GM12801 (cell line): ENCODE results near the gene MRPL42.

Experiments used
- TF ChIP-seq, protein P1 (sequence below): IDR thresholded peaks from one replicate; pipeline ENCODE4 v1.5.1; 2011; ENCODE audit warnings: control low read depth; ENCODE audit not compliant: insufficient read length; ENCODE audit errors: extremely low read depth

The MRPL42 gene

GRCh38 chr12:93451423-93452158 is 15.7 kb upstream of the MRPL42 start:
- TF ChIP-seq, protein P1, sequence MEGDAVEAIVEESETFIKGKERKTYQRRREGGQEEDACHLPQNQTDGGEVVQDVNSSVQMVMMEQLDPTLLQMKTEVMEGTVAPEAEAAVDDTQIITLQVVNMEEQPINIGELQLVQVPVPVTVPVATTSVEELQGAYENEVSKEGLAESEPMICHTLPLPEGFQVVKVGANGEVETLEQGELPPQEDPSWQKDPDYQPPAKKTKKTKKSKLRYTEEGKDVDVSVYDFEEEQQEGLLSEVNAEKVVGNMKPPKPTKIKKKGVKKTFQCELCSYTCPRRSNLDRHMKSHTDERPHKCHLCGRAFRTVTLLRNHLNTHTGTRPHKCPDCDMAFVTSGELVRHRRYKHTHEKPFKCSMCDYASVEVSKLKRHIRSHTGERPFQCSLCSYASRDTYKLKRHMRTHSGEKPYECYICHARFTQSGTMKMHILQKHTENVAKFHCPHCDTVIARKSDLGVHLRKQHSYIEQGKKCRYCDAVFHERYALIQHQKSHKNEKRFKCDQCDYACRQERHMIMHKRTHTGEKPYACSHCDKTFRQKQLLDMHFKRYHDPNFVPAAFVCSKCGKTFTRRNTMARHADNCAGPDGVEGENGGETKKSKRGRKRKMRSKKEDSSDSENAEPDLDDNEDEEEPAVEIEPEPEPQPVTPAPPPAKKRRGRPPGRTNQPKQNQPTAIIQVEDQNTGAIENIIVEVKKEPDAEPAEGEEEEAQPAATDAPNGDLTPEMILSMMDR = no peak

DNA sequence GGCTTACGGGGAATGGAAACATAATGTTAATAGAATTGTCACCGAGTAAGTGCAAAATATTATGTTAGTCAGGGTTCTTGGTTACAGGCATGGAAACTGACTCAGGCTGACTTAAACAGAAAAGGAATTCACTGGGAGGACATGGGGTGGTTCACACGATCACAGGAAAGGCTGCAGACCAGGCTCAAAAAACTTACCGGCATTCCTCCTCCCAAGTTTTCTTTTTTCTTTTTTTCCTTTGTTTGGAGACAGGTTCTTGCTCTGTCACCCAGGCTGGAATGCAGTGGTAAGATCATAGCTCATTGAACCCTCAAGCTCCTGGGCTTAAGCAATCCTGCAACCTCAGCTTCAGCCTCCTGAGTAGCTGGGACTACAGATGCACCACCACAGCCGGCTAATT is 13.7 kb upstream of the MRPL42 start:
- TF ChIP-seq, protein P1 = no peak

DNA sequence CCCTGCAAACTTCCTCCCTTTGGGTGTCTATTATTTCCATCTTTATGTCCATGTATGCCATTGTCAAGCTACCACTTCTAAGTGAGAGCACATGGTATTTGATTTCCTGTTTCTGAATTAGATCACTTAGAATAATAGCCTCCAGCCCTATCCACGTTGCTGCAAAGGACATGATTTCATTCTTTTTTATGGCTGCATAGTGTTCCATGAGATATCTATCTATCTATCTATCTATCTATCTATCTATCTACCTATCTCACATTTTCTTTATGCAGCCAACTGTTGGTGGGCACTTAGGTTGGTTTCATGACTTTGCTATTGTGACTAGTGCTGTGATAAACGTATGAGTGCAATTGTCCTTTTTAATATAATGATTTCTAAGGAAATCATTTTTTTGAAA is 11.2 kb upstream of the MRPL42 start:
- TF ChIP-seq, protein P1 = no peak

DNA sequence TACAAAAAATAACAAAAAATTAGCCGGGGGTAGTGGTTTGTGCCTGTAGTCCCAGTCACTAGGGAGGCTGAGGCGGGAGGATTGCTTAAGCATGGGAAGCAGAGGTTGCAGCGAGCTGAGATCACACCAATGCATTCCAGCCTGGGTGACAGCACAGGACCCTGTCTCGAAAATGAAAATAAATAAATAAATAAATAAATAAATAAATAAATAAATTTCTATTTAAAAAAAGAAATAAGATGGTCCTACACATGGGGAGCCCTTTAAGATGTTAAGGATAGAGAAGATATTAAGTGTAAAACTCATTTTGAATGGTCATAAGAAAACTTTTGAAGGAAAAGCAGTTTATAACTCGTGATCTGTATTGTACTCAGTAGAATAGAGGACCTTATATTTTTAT is 8.2 kb upstream of the MRPL42 start:
- TF ChIP-seq, protein P1 = no peak

GRCh38 chr12:93460003-93460402 is 7.3 kb upstream of the MRPL42 start:
- TF ChIP-seq, protein P1 = no peak

DNA sequence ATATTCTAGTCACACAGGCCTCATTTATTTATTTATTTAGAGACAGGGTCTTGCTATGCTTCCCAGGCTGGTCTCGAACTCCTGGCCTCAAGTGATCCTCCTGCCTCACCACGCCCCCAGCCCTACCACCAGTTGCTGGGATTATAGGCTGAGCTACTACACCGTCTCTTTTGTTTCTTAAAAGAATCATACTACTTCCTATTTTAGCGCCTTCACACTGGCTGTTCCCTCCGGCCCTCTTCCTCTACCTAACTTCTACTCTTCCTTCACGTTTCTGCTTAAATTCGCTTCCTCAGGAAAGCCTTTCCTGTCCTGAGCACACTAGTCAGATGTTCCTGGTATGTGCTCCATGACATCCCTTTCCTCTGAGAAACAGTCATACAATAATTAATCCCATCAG is 6.4 kb upstream of the MRPL42 start:
- TF ChIP-seq, protein P1 = no peak

GRCh38 chr12:93461503-93461902 is 5.8 kb upstream of the MRPL42 start:
- TF ChIP-seq, protein P1 = no peak
